GM20000 (cell line): ENCODE measurements around the gene LUC7L3.

Experiments
- DNase-seq: peaks from one replicate; pipeline ENCODE4 v3.0.0; 2012; ENCODE audit warnings: low spot score
- CTCF ChIP-seq: IDR thresholded peaks from 2 replicates; pipeline ENCODE4 v1.5.1; 2012; ENCODE audit warnings: mild to moderate bottlenecking, control low read depth; ENCODE audit errors: extremely low read depth, missing control alignments

Gene LUC7L3

GRCh38 chr17:50758524-50758923 is 39.1 kb downstream of the LUC7L3 start:
- no peak for TF ChIP-seq CTCF
- DNase-seq: no peak

- TF ChIP-seq CTCF: no peak
- DNase-seq: no peak
Measured at GRCh38 chr17:50758989-50759544, 39.7 kb downstream of the LUC7L3 start.

GRCh38 chr17:50762177-50762576 is 42.8 kb downstream of the LUC7L3 start:
- no peak for DNase-seq
- no peak for TF ChIP-seq CTCF

GRCh38 chr17:50763716-50764475 is 44.5 kb downstream of the LUC7L3 start:
- no peak for DNase-seq
- TF ChIP-seq CTCF: no peak

DNA sequence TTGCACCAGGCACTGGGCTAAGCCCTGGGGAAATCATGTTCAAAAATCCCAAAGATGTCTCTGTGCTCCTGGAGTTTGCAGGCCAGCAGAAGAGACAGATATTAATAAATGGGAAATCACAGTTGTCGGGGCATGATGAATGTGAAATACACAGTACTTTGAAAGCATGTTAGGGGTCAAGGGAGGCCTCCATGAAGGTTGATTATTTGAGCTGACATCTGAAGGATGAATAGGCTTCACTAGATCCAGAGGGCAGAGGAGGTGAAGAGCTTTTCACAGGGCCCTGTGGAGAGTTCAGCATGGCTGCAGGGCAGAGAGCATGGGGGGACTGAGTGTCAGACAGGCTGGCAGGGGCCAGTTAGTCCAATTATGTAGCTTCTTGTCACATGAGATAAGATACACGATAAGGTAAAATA is 45.3 kb downstream of the LUC7L3 start:
- no peak for DNase-seq
- TF ChIP-seq CTCF: no peak

DNA sequence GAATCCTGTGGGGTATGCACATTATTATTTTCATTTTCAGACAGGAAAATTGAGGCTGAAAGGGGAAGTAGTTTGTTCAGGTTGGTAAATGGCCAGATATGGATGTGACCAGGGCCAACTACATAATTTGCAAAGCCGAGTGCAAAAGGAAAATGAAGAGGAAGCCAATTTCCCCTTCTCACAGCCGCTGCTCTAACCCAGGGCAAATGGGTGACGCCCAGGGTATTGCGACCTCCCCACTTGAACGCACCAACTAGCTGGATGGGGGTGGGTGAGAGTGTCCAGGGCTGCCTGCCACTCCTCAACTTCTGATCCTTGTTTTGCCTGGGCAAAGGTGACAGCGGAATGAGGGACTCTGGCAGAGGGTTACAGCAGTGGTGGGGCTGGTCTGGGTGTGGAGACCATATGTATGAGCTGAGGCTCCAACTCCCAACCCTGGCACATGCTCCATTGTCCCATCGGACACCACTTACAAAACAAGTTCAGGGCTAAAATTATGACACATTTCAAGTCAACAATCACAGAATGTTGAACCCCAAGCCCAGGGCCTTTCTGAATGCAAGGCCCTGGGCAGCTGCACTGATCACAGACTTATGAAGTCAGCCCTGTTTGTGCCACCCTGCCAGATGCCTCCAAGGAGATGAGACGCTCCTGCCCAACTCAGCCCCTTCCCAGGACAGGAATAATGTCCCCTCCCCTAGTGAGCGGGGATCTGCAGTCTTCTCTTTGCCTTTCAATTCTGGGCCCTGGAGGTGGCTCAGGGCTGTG is 46.2 kb downstream of the LUC7L3 start:
- peak; percentile 45 for DNase-seq
- TF ChIP-seq CTCF: no peak
